Osteocyte (in vitro differentiated cells): ENCODE results near the gene RHEB. TPM values are rescaled to one million over a fixed set of nuclear protein-coding genes. Genes with fewer than 3 reads are reported as not detected.

Experiments used
- DNase-seq: peaks from one replicate; pipeline ENCODE4 v3.0.0; 2021; ENCODE audit warnings: mixed read lengths; ENCODE audit not compliant: unreplicated experiment; ENCODE audit errors: extremely low spot score
- H3K27ac Mint-ChIP-seq: one replicate; pipeline ENCODE4 v1.8.0; 2021; ENCODE audit warnings: mild to moderate bottlenecking, mixed read lengths; ENCODE audit not compliant: unreplicated experiment
- H3K27me3 Mint-ChIP-seq: one replicate; pipeline ENCODE4 v1.8.0; 2021; ENCODE audit warnings: mixed read lengths; ENCODE audit not compliant: unreplicated experiment
- H3K36me3 Mint-ChIP-seq: one replicate; pipeline ENCODE4 v1.8.0; 2021; ENCODE audit warnings: mixed read lengths; ENCODE audit not compliant: unreplicated experiment
- H3K4me1 Mint-ChIP-seq: one replicate; pipeline ENCODE4 v1.8.0; 2021; ENCODE audit warnings: mixed read lengths; ENCODE audit not compliant: unreplicated experiment
- H3K4me3 Mint-ChIP-seq: one replicate; pipeline ENCODE4 v1.8.0; 2021; ENCODE audit warnings: mild to moderate bottlenecking, moderate library complexity, mixed read lengths; ENCODE audit not compliant: unreplicated experiment
- H3K9me3 Mint-ChIP-seq: one replicate; pipeline ENCODE4 v1.8.0; 2021; ENCODE audit warnings: mixed read lengths; ENCODE audit not compliant: unreplicated experiment
- total RNA-seq: library from RNA; stranded (reverse); gene quantifications from 2 replicates; pipeline ENCODE4 v1.2.1, GENCODE V29; 2021
- TF ChIP-seq, protein P1 (sequence below): fragments of 200-600 bp; sonication (generic); IDR thresholded peaks from 2 replicates; pipeline ENCODE4 v1.5.0; 2021; ENCODE audit warnings: antibody characterized with exemption, mild to moderate bottlenecking, moderate library complexity

RHEB gene
- total RNA-seq, 1 donor from 2014 or later: 97.7 TPM

DNA sequence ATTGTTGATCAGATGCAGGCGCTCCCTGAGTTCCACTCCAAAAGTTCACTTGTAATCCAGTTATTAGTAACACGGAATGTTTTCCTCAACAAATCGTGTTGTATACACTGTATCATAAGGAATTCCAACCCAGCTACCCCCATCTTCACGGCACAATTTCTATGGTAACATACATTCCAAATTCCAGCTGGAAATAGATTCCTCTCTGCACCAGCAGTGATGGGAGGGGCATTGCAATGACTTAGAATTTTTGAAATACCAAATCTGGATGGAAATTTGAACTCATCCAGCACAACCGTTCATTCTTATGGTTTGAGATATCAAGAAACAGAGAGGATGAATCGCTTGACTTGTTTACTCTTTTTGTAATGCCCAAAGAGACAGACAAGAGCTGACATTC lies 38.9 kb upstream of the RHEB start:
- Mint-ChIP-seq H3K27me3 (no peaks in the 10 kb centered on the region), H3K9me3 (no peaks in the 10 kb centered on the region), H3K4me3 (no peak overlapping the region), H3K36me3 (peaks cover 29% of the 10 kb centered on the region), H3K27ac (peak overlapping the region; percentile 66), H3K4me1 (peaks cover 25% of the 10 kb centered on the region)
- TF ChIP-seq, protein P1, sequence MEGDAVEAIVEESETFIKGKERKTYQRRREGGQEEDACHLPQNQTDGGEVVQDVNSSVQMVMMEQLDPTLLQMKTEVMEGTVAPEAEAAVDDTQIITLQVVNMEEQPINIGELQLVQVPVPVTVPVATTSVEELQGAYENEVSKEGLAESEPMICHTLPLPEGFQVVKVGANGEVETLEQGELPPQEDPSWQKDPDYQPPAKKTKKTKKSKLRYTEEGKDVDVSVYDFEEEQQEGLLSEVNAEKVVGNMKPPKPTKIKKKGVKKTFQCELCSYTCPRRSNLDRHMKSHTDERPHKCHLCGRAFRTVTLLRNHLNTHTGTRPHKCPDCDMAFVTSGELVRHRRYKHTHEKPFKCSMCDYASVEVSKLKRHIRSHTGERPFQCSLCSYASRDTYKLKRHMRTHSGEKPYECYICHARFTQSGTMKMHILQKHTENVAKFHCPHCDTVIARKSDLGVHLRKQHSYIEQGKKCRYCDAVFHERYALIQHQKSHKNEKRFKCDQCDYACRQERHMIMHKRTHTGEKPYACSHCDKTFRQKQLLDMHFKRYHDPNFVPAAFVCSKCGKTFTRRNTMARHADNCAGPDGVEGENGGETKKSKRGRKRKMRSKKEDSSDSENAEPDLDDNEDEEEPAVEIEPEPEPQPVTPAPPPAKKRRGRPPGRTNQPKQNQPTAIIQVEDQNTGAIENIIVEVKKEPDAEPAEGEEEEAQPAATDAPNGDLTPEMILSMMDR: no peak
- DNase-seq: peak; percentile 40

DNA sequence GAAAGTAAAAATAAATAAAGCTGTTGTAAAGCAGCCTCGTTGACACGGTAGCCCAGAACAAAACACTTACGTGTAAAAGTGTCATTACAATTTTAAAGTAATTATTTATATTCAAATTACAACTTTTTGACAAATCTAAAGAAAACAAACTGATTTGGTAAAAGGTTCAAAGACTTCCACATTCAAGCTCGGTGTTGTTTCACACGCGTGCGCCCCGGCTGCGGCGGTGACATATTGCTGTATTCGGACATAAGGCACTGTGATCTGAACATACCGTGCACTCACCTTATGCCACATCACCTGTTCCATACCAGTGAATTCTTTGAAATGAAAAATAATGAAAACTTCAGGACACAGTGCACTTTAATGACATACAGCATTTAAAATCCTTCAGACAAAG lies 36.9 kb upstream of the RHEB start:
- H3K36me3 Mint-ChIP-seq: peaks cover 21% of the 10 kb centered on the region
- no peak overlapping the region for H3K4me3 Mint-ChIP-seq
- peaks cover 27% of the 10 kb centered on the region for H3K4me1 Mint-ChIP-seq
- DNase-seq: peak; percentile 59
- no peaks in the 10 kb centered on the region for H3K9me3 Mint-ChIP-seq
- H3K27me3 Mint-ChIP-seq: no peaks in the 10 kb centered on the region
- TF ChIP-seq, protein P1: no peak
- H3K27ac Mint-ChIP-seq: no peak overlapping the region

DNA sequence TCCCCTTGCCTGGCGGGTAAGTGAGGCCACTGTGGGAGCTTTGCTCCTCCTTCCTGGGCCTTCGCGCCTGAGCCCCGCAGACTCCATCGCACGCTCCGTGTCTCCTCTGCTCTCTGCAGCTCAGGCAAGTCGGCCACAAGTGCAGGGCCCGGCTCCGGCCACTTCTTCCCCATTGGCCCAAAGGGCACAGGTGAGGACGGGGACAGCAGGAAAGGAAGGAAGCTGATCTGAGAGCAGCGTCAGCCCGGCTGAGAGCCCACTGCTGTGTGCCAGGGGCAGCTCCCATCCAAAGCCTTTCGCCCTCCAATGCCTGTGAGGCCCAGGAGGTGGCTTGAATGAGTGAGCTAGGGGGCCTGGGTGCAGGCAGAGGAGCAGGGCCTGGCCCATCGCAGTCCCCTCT lies 33.7 kb upstream of the RHEB start:
- Mint-ChIP-seq H3K9me3 (no peaks in the 10 kb centered on the region), H3K4me1 (peaks cover 19% of the 10 kb centered on the region), H3K36me3 (peaks cover 4% of the 10 kb centered on the region), H3K27me3 (no peaks in the 10 kb centered on the region), H3K27ac (no peak overlapping the region), H3K4me3 (no peak overlapping the region)
- TF ChIP-seq, protein P1: no peak
- peak; percentile 81 for DNase-seq

DNA sequence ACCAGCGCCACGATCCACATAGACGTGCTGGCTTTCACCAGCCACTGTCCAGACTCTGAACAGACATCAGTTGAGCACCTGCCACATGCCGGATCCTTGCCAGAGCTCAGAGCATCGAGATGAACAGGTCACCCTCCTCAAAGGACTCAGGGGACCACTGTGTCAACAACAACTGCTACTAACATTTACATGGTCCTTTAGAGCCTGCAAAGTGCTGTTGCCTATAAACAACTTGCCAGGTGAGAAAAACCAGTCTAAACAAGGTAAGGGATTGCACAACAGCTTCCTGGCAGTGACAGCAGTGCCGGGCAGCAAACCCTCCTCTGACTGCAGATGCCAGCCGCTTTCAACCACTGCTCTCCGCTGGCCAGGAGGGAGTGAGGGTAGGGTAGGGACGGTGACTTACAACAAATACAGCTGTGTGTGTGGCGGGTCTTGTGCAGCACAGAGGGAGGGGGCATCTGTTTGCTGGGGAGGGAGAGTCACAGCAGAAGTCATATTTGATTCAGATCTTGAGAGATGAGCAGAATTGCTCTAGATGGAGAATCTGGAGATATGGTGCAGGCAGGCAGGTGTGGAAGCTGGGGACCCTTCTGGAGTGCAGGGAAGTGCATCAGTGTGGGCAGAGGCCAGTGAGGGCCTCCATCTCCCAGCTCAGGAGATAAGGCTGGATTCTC lies 32.8 kb upstream of the RHEB start:
- TF ChIP-seq, protein P1: no peak
- DNase-seq: peak; percentile 42
- Mint-ChIP-seq H3K9me3 (no peaks in the 10 kb centered on the region), H3K36me3 (peaks cover 4% of the 10 kb centered on the region), H3K4me1 (peaks cover 13% of the 10 kb centered on the region), H3K27me3 (no peaks in the 10 kb centered on the region), H3K4me3 (no peak overlapping the region), H3K27ac (no peak overlapping the region)

DNA sequence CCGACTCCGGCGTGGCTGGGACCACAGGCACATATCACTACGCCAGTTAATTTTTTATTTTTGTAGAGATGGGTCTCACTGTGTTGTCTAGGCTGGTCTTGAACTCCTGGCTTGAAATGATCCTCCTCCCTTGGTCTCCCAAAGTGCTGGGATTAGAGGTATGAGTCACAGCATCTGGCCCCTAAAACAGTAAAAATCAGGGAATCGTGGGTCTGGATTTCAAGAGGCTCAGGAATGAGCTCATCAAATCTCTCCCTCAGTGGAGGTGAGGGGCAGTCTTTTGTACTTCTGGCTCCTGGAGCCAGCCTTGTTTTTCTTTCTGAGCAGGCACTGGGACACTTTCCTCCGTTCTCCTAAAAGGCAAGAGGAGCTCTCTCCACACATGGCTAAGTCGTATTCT lies 32.1 kb upstream of the RHEB start:
- DNase-seq: peak; percentile 17
- H3K4me3 Mint-ChIP-seq: no peak overlapping the region
- H3K4me1 Mint-ChIP-seq: peaks cover 13% of the 10 kb centered on the region
- TF ChIP-seq, protein P1: no peak
- no peaks in the 10 kb centered on the region for H3K27me3 Mint-ChIP-seq
- H3K27ac Mint-ChIP-seq: no peak overlapping the region
- no peaks in the 10 kb centered on the region for H3K9me3 Mint-ChIP-seq
- peaks cover 4% of the 10 kb centered on the region for H3K36me3 Mint-ChIP-seq
